GM19351 (cell line): Measurements from ENCODE around the gene IFNB1.
A peak's percentile ranks its signal among the peaks of the same experiment; 100 is the strongest.

ENCODE experiments used
- ATAC-seq: cut with Tn5 transposase; IDR thresholded peaks from one replicate; pipeline ENCODE4 v1.9.1; 2021; ENCODE audit warnings: mild to moderate bottlenecking, moderate library complexity; ENCODE audit not compliant: unreplicated experiment

The IFNB1 gene

DNA sequence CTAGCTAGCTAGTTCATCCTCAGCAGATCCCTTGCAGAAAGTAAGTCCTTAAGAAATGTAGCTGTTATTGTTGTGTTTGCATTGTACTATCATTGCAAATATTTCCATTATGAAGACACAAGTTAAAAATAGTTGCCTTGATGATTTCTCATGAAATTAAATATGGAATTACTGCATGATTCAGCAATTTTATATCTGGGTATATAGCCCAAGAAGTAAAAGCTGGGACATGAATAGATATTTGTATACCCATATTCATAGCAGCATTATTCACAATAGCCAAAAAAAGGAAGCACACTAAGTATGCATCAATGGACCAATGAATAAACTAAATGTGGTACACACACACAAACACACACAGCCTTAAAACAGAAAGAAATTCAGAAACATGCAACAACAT is 6.8 kb downstream of the IFNB1 start:
- no peak for ATAC-seq

DNA sequence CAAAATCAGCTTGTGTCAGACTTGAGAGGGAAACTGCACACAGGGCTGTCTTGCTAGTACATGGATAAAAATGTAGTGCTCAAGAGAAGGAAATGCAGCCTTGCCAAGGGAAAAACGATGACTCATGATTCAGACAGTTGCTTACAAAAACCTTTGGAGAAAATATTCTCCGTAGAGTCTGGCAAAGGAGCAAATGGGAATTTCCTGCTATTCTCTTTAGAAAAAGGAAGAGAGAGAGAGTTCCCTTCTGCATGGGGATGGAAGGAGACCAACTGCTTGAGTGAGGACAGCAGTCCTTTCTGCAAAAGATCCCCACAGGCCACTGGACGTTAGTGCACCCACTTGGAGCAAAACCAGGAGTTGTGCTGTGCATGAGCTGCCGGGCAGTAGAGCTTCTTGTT is 7.6 kb downstream of the IFNB1 start:
- no peak for ATAC-seq

DNA sequence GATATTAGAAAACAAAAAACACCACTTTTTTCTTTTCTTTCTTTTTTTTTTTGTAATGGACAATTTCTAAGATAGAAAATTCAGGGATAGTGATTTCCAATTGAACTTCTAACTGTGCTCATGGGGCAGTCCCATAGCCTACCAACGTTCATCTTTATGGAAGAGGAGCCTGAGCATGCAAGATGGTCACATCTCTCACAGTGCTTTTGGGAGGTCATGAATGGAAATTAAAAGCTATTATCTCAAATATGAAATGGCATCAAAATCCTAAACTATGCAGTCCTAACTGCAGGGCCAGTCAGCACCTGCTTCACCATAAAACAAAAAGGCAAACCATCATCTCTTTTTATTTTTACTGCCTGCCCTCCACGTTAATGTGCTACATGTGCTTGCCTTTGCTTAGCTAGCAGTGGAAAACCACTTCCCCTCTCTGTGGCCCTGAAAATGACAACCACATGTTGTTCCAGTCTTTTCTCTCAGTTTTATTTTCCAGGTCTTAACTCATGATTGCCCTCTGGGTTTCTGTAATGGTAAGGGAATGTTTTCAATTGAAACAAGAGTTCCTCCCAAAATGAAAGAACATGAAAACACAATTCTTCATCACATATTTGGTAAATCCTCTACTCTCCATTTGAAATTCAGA is 16.7 kb downstream of the IFNB1 start:
- no peak for ATAC-seq

DNA sequence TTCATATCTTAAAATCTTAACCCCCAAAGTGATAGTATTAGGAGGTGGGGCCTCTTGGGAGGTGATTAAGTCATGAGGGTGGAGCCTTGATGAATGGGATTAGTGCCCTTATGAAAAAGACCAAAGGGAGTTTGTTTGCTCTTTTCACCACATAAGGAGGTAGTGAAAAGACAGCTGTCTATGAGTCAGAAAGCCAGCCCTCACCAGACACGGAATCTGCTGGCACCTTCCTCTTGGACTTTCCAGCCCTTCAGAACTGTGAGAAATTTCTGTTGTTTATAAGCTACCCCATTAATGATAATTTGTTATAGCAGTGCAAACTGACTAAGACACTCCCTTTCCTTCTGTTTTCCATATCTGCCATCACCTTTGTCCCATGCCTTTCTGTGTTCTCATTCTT is 20.8 kb downstream of the IFNB1 start:
- no peak for ATAC-seq

GRCh38 chr9:21053851-21054250 is 23.9 kb downstream of the IFNB1 start:
- ATAC-seq, result no peak

- no peak for ATAC-seq
Observed at GRCh38 chr9:21047281-21047691, 30.5 kb downstream of the IFNB1 start.

- ATAC-seq, result no peak
Observed at GRCh38 chr9:21043841-21044240, 33.9 kb downstream of the IFNB1 start.

- ATAC-seq, result no peak
Observed at GRCh38 chr9:21042466-21042865, 35.3 kb downstream of the IFNB1 start.

DNA sequence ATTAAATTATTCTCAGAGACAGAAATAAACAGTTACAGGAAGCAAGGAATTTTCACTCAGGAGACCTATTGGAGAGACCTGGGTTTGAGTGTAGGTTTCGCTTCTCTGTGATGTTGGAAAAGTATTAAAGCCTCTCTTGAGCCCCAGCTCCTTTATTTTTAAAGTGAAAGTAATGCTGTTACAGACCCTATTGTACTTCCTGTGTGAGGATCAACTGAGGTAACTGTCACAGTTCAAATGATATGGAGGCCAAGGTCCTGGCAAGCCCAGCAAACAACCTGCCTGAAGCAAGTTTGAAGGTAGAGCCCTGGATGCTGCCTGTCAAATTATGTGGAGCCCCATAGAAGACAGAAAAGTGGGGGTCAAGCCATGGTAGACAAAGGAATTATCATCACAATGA is 38.4 kb downstream of the IFNB1 start:
- ATAC-seq, result no peak

- ATAC-seq, result no peak
Observed at GRCh38 chr9:21037278-21037677, 40.5 kb downstream of the IFNB1 start.

DNA sequence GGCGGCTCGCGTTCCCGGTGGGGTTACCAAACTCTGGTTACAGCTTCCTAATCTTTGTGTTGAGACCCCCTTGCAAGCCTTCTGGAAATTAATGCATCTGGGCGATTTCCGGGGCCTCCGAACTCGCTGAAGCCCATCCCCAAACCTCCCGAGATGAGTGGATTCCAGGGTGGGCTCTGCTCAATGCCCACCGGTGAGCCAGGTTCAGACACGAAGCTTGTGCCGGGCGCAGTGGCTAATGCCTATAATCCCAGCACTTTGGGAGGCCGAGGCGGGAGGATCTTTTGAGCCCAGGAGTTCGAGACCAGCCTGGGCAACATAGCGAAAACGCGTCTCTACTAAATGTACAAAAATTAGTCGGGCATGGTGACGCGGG is 45.9 kb downstream of the IFNB1 start:
- ATAC-seq, result no peak

GRCh38 chr9:21031091-21031807 is 46.5 kb downstream of the IFNB1 start, which contains the start of gene HACD4:
Gene HACD4 (minus strand): TSS chr9:21031640. CDS start chr9:21031590, 50 bp downstream.
- peak; percentile 76 for ATAC-seq

GRCh38 chr9:21030389-21031035 is 47.2 kb downstream of the IFNB1 start:
- peak; percentile 76 for ATAC-seq

DNA sequence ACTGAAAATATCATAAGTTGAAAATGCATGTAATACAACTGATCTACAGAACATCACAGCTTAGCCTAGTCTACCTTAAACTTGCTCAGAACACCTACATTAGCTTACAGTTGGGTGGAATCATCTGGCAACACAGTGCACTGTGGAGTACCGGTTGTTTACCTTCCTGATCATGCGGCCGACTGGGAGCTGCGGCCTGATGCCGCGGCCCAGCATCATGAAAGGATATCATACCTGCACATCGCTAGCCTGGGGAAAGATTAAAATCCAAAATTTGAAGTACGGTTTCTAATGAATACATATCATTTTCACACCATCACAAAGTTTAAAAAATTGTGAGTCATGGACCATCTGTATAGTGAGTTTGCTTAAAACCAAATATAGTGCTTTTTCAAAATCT is 48.1 kb downstream of the IFNB1 start:
- ATAC-seq, result no peak

- no peak for ATAC-seq
Observed at GRCh38 chr9:21028466-21028865, 49.3 kb downstream of the IFNB1 start.

GRCh38 chr9:21027295-21027694 is 50.4 kb downstream of the IFNB1 start:
- ATAC-seq, result no peak
